ENCODE data around the gene ZNF484. TPM values are rescaled to one million over a fixed set of nuclear protein-coding genes. Genes with fewer than 3 reads are reported as not detected.
"Not testable (repeated sequence)": the region's sequence is repeated elsewhere in the genome, so short reads cannot be mapped to it uniquely, and the experiment has no call there.

ZNF484 gene
- total and polyA plus RNA-seq, 2 donors from 2014 or later, result 1.9 to 13.5 TPM

GRCh38 chr9:92894711-92895362 is 17.0 kb upstream of the ZNF484 start:
- Histone ChIP-seq H3K27ac (ENCODE audit: low read depth in 2 of 2, low read length in 2 of 2) (no peak overlapping the region), H3K27me3 (ENCODE audit: control insufficient read depth, insufficient read depth, low read length) (no peaks in the 10 kb centered on the region), H3K9ac (ENCODE audit: low read length in 3 of 3) (no peak overlapping the region), H3K9me3 (ENCODE audit: control insufficient read depth in 2 of 3, insufficient read depth in 1 of 3, low read length in 3 of 3) (no peaks in the 10 kb centered on the region), H3K4me3 (ENCODE audit: low read length in 3 of 3) (no peak overlapping the region), H3K36me3 (ENCODE audit: control insufficient read depth in 2 of 3, insufficient read depth in 3 of 3, low read length in 3 of 3) (no peaks in the 10 kb centered on the region), H3K4me1 (ENCODE audit: control insufficient read depth in 2 of 3, insufficient read depth in 2 of 3, low read depth in 1 of 3, low read length in 3 of 3) (no peaks in the 10 kb centered on the region)
- DNase-seq (no peak), FAIRE-seq (no peak)
- intact Hi-C loops (cut with DNase I), result no loop called here
- TF ChIP-seq CTCF (IDR thresholded peaks at IDR 0.05; ENCODE audit: borderline replicate concordance, extremely low read depth, insufficient read depth), result no peak

GRCh38 chr9:92893916-92894610 is 16.2 kb upstream of the ZNF484 start:
- DNase-seq; H3K27me3 ChIP-seq (ENCODE audit: control insufficient read depth, insufficient read depth, low read length); H3K36me3 ChIP-seq (ENCODE audit: control insufficient read depth in 2 of 3, insufficient read depth in 3 of 3, low read length in 3 of 3); intact Hi-C loops (cut with DNase I); H3K4me3 ChIP-seq (ENCODE audit: low read length in 3 of 3); H3K9me3 ChIP-seq (ENCODE audit: control insufficient read depth in 2 of 3, insufficient read depth in 1 of 3, low read length in 3 of 3); FAIRE-seq; H3K4me1 ChIP-seq (ENCODE audit: control insufficient read depth in 2 of 3, insufficient read depth in 2 of 3, low read depth in 1 of 3, low read length in 3 of 3); H3K9ac ChIP-seq (ENCODE audit: low read length in 3 of 3); H3K27ac ChIP-seq (ENCODE audit: low read depth in 2 of 2, low read length in 2 of 2): not testable (repeated sequence)

- intact Hi-C loops (cut with DNase I); H3K27me3 ChIP-seq (ENCODE audit: control insufficient read depth, insufficient read depth, low read length); FAIRE-seq; H3K9me3 ChIP-seq (ENCODE audit: control insufficient read depth in 2 of 3, insufficient read depth in 1 of 3, low read length in 3 of 3); H3K4me1 ChIP-seq (ENCODE audit: control insufficient read depth in 2 of 3, insufficient read depth in 2 of 3, low read depth in 1 of 3, low read length in 3 of 3); H3K9ac ChIP-seq (ENCODE audit: low read length in 3 of 3); H3K4me3 ChIP-seq (ENCODE audit: low read length in 3 of 3); H3K27ac ChIP-seq (ENCODE audit: low read depth in 2 of 2, low read length in 2 of 2); H3K36me3 ChIP-seq (ENCODE audit: control insufficient read depth in 2 of 3, insufficient read depth in 3 of 3, low read length in 3 of 3): not testable (repeated sequence)
- DNase-seq, result peak in 1 of 5 donors; percentile 21
Observed at GRCh38 chr9:92892276-92892675, 14.4 kb upstream of the ZNF484 start.

GRCh38 chr9:92890761-92891160 is 12.9 kb upstream of the ZNF484 start:
- no peak for TF ChIP-seq CTCF (IDR thresholded peaks at IDR 0.05; ENCODE audit: borderline replicate concordance, extremely low read depth, insufficient read depth)
- intact Hi-C loops (cut with DNase I), result no loop called here
- Histone ChIP-seq H3K4me1 (ENCODE audit: control insufficient read depth in 2 of 3, insufficient read depth in 2 of 3, low read depth in 1 of 3, low read length in 3 of 3) (no peaks in the 10 kb centered on the region), H3K9me3 (ENCODE audit: control insufficient read depth in 2 of 3, insufficient read depth in 1 of 3, low read length in 3 of 3) (no peaks in the 10 kb centered on the region), H3K27ac (ENCODE audit: low read depth in 2 of 2, low read length in 2 of 2) (no peak overlapping the region), H3K9ac (ENCODE audit: low read length in 3 of 3) (no peak overlapping the region), H3K36me3 (ENCODE audit: control insufficient read depth in 2 of 3, insufficient read depth in 3 of 3, low read length in 3 of 3) (no peaks in the 10 kb centered on the region), H3K4me3 (ENCODE audit: low read length in 3 of 3) (no peak overlapping the region), H3K27me3 (ENCODE audit: control insufficient read depth, insufficient read depth, low read length) (no peaks in the 10 kb centered on the region)
- DNase-seq (no peak), FAIRE-seq (no peak)
